Motor neuron (in vitro differentiated cells): ENCODE results near the gene CFHR5. TPM values are rescaled to one million over a fixed set of nuclear protein-coding genes. Genes with fewer than 3 reads are reported as not detected.
"Not testable (repeated sequence)": the region's sequence is repeated elsewhere in the genome, so short reads cannot be mapped to it uniquely, and the experiment has no call there.

Experiments
- ATAC-seq, 8 experiments: fragments of 200-7000 bp; cut with Tn5 transposase; replicated peaks in 6 of 8; 2 replicates each; pipeline ENCODE4 v1.8.0; 2021; ENCODE audit warnings: mild to moderate bottlenecking in 8 of 8, moderate library complexity in 8 of 8
- H3K27ac ChIP-seq, 2 donors: fragments of 250-450 bp; sonication (Bioruptor Pico); 2 replicates each; pipeline ENCODE4 v1.9.0; 2021; ENCODE audit warnings: antibody characterized with exemption in 2 of 2, mild to moderate bottlenecking in 2 of 2, moderate library complexity in 1 of 2
- H3K4me1 ChIP-seq, 2 donors: fragments of 250-450 bp; sonication (Bioruptor Pico); replicated peaks in 1 of 2; 2 replicates each; pipeline ENCODE4 v1.6.1; 2021; ENCODE audit warnings: antibody characterized with exemption in 2 of 2, mild to moderate bottlenecking in 2 of 2, moderate library complexity in 1 of 2
- H3K4me3 ChIP-seq, 5 donors: fragments of 250-450 bp; sonication (Bioruptor Pico); 2 replicates each; pipeline ENCODE4 v1.9.0; 2021; ENCODE audit warnings: antibody characterized with exemption in 5 of 5, mild to moderate bottlenecking in 5 of 5, moderate library complexity in 4 of 5
- WGBS, 10 experiments: fragments of 450-650 bp; shearing (Covaris generic); methylation state at CpG; one replicate each; pipeline ENCODE4 v1.0.0; 2022; 5-methylcytosine and 5-hydroxymethylcytosine counted together
- in situ Hi-C, 9 experiments: fragments of 400-800 bp; cut with MboI; loops; one replicate each; pipeline ENCODE4 v1.15.0; 2021; ENCODE audit warnings: low sequenced_read_pairs in 9 of 9, low pct_unique_long_range_greater_than_20kb in 2 of 9; ENCODE audit not compliant: unreplicated experiment in 9 of 9
- total RNA-seq, 8 experiments: library from RNA; unstranded; fragments of 300-600 nt; gene quantifications; 2 replicates each; pipeline versions ENCODE4 v1.2.3 to v1.2.4, GENCODE V29; 2022

CFHR5 gene
- total RNA-seq, result under 1 TPM in 1 of 8 experiments, not detected in 7; 0.09 TPM

DNA sequence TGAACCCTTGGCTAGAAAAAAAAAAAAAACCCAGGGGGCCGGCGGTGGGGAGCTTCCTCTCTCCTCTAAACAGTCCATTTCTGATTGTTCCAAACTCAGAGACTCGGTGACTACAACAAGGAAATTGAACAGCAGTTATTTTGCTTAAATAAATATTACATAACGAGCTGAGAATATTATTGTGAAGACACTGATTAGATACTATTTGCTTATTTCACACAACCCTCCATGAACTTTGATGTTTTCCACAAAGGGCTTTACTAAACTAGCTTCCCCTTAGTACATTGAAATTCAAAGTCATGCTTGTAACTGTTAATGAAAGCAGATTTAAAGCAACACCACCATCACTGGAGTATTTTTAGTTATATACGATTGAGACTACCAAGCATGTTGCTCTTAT is at the start of gene CFHR5:
TSS of gene CFHR5 (plus strand) at position 279 of the 400 bp plus-strand sequence. CDS start at position 388, 109 bp downstream.
- Histone ChIP-seq H3K4me1 (no peaks in the 10 kb centered on the region), H3K4me3 (no peak within 1 kb of the TSS), H3K27ac (no peak within 1 kb of the TSS)
- WGBS, 10 experiments, result 0 to 80% (median 54%) methylated on average over 1 to 5 of the region's 5 CpGs
- ATAC-seq, result no peak
- in situ Hi-C loops, result no loop called here

DNA sequence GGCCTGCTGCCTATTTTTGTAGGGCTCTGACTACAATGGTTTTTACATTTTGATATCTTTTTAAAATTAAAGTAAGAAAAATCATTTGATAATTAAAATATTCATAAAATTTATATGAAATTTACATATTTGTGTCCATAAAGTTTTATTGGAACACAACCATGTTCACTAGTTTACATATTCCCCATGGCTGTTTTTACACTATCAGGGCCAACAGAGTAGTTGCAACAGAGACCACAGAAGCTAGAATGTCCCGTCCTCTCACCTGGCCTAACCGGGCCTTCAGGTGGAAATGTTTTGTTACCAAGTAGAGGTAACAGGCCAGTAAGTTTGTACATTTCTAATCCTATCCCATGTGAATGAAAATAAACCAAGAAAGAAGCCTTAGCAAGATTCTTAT is 44.5 kb upstream of the CFHR5 start:
- ATAC-seq, in situ Hi-C loops, H3K27ac ChIP-seq, H3K4me1 ChIP-seq, H3K4me3 ChIP-seq: not testable (repeated sequence)
- WGBS, 10 experiments, result 0 to 87% (median 80%) methylated on average over 1 to 2 of the region's 2 CpGs; no CpG with 5 or more reads in 6 of the 10 experiments

DNA sequence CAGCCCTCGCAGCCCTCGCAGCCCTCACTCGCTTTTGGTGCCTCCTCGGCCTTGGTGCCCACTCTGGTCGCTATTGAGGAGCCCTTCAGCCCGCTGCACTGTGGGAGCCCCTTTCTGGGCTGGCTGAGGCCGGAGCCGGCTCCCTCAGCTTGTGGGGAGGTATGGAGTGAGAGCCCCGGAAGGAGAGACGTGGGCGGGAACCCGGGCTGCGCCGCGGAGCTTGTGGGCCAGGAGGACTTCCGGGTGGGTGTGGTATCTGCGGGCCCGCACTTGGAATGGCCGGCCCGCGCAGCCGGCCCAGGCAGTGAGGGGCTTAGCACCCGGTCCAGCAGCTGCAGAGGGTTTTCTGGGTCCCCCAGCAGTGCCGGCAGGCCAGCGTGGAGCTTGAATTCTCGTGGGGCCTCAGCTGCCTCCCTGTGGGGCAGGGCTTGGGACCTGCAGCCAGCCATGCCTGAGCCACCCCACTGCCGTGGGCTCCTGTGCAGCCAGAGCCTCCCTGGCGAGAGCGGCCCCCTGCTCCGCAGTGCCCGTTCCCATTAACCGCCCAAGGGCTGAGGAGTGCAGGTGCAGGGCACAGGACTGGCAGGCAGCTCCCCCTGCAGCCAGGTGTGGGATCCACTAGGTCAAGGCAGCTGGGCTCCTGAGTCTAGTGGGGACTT is 43.7 kb upstream of the CFHR5 start:
- in situ Hi-C loops, result no loop called here
- WGBS, 10 experiments, result 88 to 90% (median 90%) methylated on average over 5 to 17 of the region's 32 CpGs; no CpG with 5 or more reads in 7 of the 10 experiments
- ATAC-seq, result no peak

DNA sequence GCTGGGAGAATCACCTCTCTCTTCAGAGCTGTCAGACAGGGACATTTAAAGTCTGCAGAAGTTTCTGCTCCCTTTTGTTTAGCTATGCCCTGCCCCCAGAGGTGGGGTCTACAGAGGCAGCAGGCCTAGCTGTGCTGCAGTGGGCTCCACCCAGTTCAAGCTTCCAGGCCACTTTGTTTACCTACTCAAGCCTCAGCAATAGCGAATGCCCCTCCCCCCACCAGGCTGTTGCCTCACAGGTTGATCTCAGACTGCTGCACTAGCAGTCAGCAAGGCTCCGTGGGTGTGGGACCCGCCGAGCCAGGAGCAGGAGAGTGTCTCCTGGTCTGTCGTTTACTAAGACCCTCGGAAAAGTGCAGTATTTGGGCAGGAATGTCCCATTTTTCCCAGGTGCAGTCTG is 35.9 kb upstream of the CFHR5 start:
- ATAC-seq, in situ Hi-C loops, H3K27ac ChIP-seq, H3K4me3 ChIP-seq, H3K4me1 ChIP-seq: not testable (repeated sequence)
- no CpG with 5 or more reads among the region's 6 CpGs for WGBS, 10 experiments

More for the DNA sequence above, 43.7 kb upstream of the CFHR5 start:
- Histone ChIP-seq H3K4me1 (no peaks in the 10 kb centered on the region), H3K4me3 (no peak overlapping the region), H3K27ac (no peak overlapping the region)

DNA sequence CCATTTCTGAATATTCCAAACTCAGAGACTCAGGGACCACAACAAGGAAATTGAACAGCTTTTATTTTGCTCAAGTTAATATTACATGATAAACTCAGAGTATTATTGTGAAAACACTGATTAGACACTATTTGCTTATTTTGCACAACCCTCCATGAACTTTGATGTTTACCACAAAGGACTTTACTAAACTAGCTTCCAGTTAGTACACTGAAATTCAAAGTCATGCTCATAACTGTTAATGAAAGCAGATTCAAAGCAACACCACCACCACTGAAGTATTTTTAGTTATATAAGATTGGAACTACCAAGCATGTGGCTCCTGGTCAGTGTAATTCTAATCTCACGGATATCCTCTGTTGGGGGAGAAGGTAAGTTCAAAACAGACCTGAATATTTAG is 33.8 kb upstream of the CFHR5 start, which contains the start of gene CFHR2:
TSS of gene CFHR2 (plus strand) at position 171 of the 400 bp plus-strand sequence. CDS start at position 314, 143 bp downstream.
- H3K27ac ChIP-seq, H3K4me1 ChIP-seq, ATAC-seq, H3K4me3 ChIP-seq, in situ Hi-C loops: not testable (repeated sequence)
- no CpG with 5 or more reads among the region's 1 CpG for WGBS, 10 experiments

DNA sequence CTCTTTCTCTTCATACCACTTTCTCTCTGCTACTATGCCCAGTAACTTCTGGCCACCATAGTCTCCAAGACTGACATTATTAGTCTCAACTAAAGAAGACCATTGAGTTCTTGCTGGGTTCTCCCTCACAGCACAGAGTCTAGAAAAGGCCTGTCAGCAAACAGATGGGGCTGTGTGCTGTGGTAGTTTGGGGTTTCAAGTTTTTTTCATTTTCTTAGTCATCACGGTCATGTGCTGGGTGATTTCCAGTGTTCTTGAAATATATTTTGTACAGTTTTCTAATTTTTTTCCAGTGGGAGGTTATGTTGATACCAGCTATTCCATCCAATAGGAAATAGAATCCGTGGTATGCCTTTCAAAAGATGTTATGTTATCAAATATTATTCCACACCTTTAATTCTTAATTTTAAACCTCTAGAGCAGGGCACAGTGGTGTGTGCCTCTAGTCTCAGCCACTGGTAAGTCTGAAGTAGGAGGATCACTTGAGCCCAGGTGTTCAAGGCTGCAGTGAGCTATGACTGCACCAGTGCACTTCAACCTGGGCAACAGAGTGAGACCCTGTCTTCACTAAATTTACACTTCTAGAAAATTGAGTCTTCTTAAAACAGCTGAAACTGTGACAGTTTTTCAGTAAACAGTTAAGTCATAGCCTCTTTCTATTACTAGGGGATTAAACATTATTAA is 25.5 kb upstream of the CFHR5 start:
- in situ Hi-C loops, result no loop called here
- WGBS, 10 experiments, result 0 to 92% (median 20%) methylated on average over 1 to 2 of the region's 2 CpGs; no CpG with 5 or more reads in 3 of the 10 experiments
- Histone ChIP-seq H3K27ac (no peak overlapping the region), H3K4me1 (no peaks in the 10 kb centered on the region), H3K4me3 (no peak overlapping the region)
- ATAC-seq, result peak in 1 of 8 experiments; percentile 66

DNA sequence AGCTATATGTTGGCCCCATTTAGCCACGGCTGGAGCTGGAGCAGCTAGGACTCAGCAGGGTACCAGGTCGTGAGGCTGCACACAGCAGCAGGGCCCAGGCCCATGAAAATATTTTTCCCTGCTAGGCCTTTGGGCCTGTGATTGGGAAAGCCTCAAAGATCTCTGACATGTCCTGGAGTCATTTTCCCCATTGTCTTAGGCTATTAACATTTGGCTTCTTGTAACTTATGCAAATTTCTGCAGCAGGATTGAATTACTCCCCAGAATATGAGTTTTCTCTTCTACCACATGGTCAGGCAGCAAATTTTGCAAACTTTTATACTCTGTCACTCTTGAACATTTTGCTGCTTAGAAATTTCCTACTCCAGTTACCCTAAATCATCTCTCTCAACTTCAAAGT is 22.6 kb upstream of the CFHR5 start:
- Histone ChIP-seq H3K4me1 (no peaks in the 10 kb centered on the region), H3K4me3 (no peak overlapping the region), H3K27ac (no peak overlapping the region)
- ATAC-seq, result peak in 2 of 8 experiments; percentile 68 to 92
- 8 to 100% (median 61%) methylated on average over 1 to 2 of the region's 2 CpGs; no CpG with 5 or more reads in 3 of the 10 experiments for WGBS, 10 experiments
- in situ Hi-C loops, result no loop called here

DNA sequence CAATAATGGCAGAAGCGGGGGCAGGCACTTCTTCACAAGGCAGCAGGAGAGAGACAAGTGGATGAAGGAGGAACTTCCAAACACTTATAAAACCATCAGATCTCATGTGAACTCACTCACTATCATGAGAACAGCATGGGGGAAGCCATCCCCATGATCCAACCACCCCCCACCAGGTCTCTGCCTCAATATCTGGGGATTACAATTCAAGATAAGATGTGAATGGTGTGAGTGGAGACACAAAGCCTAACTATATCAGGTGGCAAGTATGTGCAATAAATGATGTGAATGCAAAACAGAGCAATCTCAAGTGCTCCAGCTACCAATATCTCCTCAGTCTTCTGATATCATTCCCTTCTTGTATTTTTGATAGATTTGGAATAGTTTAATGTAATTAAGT is 21.4 kb upstream of the CFHR5 start:
- no peak for ATAC-seq
- H3K4me3 ChIP-seq, result no peak overlapping the region
- WGBS, 10 experiments, result 100% methylated on average over 1 of the region's 1 CpG; no CpG with 5 or more reads in 6 of the 10 experiments
- in situ Hi-C loops, result no loop called here
- no peaks in the 10 kb centered on the region for H3K4me1 ChIP-seq
- no peak overlapping the region for H3K27ac ChIP-seq

DNA sequence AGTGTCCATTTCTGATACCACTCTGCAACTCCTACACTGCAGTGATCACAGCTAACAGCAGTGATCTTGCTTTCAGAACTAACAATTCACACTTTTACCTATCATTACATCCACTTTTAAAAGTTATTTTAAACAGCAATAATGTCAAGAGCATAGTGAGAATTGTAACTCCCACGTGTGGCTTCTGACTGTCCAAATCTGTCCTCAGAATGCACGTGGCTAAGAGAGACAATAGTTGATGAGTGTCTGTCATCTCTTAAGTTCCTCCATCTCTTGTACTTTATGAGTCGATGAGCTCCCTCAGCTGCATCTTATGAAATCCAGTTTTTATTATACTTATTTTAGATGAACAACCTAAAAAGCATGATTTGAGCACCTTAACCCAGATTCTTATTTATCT is 16.5 kb upstream of the CFHR5 start:
- Histone ChIP-seq H3K4me3 (no peak overlapping the region), H3K27ac (no peak overlapping the region), H3K4me1 (no peaks in the 10 kb centered on the region)
- in situ Hi-C loops, result no loop called here
- no peak for ATAC-seq
- WGBS, 10 experiments, result 0 to 100% (median 72%) methylated on average over 1 to 3 of the region's 3 CpGs; no CpG with 5 or more reads in 1 of the 10 experiments

DNA sequence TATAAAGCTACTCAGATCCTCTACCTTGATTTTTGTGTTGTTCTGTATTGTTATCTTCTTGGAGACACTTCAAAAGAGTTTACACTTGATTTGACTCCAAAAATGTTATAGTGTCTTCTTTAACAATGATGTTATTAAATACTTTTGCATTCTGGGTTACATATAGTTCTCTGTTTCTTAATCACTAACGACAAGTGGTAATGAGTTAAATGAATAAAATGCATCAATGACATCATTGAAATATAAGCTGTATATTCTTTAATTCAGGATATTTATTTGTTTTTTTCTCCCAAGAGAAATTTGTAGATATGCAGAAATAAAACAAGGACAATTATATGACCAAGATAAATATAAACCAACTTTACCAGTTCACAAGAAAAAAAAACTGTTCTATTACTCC is 7.2 kb upstream of the CFHR5 start:
- Histone ChIP-seq H3K27ac (no peak overlapping the region), H3K4me1 (no peaks in the 10 kb centered on the region), H3K4me3 (no peak overlapping the region)
- WGBS, 10 experiments, result 0 to 100% (median 49%) methylated on average over 1 of the region's 1 CpG; no CpG with 5 or more reads in 2 of the 10 experiments
- in situ Hi-C loops, result no loop called here
- no peak for ATAC-seq

DNA sequence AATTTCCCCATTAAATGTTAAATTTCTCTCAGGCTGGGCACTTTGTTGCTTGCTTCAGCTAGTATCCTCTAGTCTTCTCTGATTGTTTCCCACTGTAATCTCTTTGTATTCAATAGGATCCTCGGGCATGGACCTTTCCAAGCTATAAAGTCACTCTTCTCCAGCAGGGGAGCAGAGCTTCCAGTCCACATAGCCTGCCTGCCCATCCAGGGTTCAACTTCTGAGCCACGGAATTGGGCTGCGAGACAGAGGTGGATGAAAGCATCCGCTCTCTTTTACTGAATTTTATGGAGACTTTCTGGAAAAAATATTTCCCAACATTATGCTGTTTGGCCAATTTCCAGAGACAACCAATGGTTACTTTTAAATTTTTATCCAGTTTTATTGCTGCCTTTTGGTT is 1.1 kb upstream of the CFHR5 start:
- H3K27ac ChIP-seq, result no peak overlapping the region
- in situ Hi-C loops, result no loop called here
- WGBS, 10 experiments, result 30 to 97% (median 88%) methylated on average over 3 to 4 of the region's 4 CpGs; no CpG with 5 or more reads in 2 of the 10 experiments
- H3K4me3 ChIP-seq, result no peak overlapping the region
- ATAC-seq, result no peak
- H3K4me1 ChIP-seq, result no peaks in the 10 kb centered on the region

DNA sequence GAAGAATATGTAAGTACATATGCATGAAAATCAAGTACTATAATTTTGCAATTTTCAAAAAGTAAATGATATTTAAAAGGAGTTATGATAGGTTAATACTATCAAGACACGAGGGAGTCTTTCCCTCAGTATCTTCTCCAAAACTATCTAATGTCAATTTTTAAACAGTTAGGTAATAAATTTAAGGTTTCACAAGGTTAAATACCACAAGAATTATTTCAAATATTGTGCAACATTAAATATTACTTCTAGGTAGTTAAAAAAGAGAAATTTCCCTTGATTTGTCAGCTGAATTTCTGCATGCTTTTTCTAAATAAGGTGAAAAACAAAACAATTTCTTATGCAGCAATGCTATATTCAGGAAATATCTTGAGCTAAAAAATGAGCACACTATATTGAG is 3.5 kb downstream of the CFHR5 start:
- no peak for ATAC-seq
- in situ Hi-C loops, result no loop called here
- H3K27ac ChIP-seq, result no peak overlapping the region
- H3K4me3 ChIP-seq, result no peak overlapping the region
- 0 to 100% (median 90%) methylated on average over 1 of the region's 1 CpG for WGBS, 10 experiments
- H3K4me1 ChIP-seq, result no peaks in the 10 kb centered on the region

DNA sequence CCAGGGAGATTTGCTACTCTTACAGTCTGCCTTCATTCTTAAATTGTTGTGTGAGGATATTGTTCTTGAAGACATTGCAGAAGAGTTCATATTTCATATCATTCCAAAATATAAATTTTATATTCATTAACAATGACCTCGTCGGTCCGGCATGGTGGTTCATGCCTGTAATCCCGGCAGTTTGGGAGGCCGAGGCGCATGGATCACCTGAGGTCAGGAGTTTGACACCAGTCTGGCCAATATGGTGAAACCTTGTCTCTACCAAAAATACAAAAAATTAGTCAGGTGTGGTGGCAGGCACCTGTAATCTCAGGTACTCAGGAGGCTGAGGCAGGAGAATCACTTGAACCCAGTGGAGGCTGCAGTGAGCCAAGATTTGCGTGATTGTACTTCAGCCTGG is 4.9 kb downstream of the CFHR5 start:
- H3K27ac ChIP-seq, H3K4me1 ChIP-seq, in situ Hi-C loops, ATAC-seq, H3K4me3 ChIP-seq: not testable (repeated sequence)
- WGBS, 10 experiments, result 43 to 100% (median 97%) methylated on average over 2 to 7 of the region's 7 CpGs; no CpG with 5 or more reads in 1 of the 10 experiments
